GM12892 (cell line): ENCODE measurements around the gene IGLL5.

Experiments
- POLR2A ChIP-seq: IDR thresholded peaks from 2 replicates; pipeline ENCODE4 v1.6.1; 2011; ENCODE audit warnings: low read depth, low read length, control low read depth
- POLR2AphosphoS5 ChIP-seq: IDR thresholded peaks from 2 replicates; pipeline ENCODE4 v1.6.1; 2011; ENCODE audit warnings: low read depth, low read length, control low read depth

- TF ChIP-seq POLR2AphosphoS5 (no peak), POLR2A (no peak)
Measured at GRCh38 chr22:22913989-22914388, 26.4 kb downstream of the IGLL5 start.
